ENCODE results near the gene SNX30.

Gene SNX30

DNA sequence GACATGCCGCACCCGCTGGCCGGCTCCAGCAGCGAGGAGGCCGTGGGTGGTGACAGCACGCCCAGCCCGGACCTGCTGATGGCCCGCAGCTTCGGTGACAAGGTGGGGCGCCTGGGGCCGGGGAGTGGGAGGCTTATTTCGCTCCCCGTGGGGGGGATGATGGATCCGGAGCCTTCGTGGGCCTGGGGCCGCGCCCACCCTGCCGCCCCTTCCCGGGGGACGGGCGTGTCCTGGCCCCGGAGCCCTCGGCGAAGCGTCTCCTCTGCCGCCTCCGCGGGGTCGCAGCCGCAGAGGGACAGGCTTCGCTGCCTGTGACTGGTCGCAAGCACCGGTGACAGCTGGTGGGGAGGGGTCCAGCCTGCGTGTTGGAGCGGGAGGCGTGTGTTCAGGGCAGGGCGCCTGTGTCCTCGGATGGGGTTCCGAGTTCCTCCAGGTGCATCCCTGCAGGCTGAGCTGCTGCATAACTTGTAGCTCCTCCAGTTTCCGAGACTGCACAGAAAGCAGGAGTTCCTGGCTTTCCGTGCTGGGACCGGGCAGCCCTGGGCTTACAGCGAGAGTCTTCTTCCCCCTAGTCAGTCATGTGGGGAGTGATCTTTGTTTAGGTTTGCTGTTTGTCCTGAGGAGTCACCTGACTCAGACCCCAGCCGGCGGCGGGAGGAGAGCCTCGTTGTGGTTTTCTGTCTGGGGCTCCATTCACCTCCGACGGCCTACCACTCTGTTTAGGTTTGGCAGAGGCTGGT, 666 bp downstream of the SNX30 start:
- DNase-seq (ENCODE audit: low read depth, low spot score): peak; percentile 87
- TF ChIP-seq, protein P1, sequence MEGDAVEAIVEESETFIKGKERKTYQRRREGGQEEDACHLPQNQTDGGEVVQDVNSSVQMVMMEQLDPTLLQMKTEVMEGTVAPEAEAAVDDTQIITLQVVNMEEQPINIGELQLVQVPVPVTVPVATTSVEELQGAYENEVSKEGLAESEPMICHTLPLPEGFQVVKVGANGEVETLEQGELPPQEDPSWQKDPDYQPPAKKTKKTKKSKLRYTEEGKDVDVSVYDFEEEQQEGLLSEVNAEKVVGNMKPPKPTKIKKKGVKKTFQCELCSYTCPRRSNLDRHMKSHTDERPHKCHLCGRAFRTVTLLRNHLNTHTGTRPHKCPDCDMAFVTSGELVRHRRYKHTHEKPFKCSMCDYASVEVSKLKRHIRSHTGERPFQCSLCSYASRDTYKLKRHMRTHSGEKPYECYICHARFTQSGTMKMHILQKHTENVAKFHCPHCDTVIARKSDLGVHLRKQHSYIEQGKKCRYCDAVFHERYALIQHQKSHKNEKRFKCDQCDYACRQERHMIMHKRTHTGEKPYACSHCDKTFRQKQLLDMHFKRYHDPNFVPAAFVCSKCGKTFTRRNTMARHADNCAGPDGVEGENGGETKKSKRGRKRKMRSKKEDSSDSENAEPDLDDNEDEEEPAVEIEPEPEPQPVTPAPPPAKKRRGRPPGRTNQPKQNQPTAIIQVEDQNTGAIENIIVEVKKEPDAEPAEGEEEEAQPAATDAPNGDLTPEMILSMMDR (IDR thresholded peaks at IDR 0.05; ENCODE audit: low read depth, low read length): no peak
- in situ Hi-C loops (cut with HindIII; ENCODE audit: low sequenced_read_pairs): no loop called here
- H3K4me3 ChIP-seq (ENCODE audit: low read depth, low read length): peak overlapping the region; percentile 67

DNA sequence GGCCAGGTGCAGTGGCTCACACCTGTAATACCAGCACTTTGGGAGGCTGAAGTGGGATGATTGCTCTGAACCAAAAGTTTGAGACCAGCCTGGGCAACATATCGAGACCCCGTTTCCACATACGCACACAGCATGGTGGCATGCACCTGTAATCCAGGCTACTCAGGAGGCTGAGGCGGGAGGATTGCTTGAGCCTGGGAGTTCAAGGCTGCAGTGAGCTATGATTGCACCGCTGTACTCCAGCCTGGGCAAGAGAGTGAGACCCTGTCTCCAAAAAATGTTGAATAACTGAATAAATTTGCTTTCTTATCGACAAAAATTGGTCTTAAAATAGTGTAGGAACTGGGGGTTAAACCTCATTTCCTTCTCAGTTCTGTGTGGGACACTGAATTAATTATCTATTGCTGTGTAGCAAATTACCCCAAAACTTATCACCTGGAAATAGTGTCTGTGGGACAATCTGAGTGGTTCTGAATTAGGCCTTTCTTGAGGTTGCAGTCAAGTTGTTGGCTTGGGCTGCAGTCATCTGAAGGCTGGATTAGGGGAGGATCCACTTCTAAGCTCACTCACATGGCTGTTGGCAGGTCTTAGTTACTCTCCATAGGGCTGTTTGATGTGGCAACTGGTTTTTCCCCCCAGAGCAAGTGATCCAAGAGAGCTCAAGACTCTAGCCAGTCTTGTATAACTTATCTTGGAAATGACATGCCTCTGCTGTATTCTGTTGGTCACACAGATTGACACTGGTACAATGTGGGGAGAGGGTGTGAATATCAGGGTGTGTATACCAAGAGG, 2.0 kb downstream of the SNX30 start:
- in situ Hi-C loops (cut with HindIII; ENCODE audit: low sequenced_read_pairs): no loop called here
- no peak for DNase-seq (ENCODE audit: low read depth, low spot score)
- TF ChIP-seq, protein P1 (IDR thresholded peaks at IDR 0.05; ENCODE audit: low read depth, low read length): no peak
- no peak overlapping the region for H3K4me3 ChIP-seq (ENCODE audit: low read depth, low read length)

DNA sequence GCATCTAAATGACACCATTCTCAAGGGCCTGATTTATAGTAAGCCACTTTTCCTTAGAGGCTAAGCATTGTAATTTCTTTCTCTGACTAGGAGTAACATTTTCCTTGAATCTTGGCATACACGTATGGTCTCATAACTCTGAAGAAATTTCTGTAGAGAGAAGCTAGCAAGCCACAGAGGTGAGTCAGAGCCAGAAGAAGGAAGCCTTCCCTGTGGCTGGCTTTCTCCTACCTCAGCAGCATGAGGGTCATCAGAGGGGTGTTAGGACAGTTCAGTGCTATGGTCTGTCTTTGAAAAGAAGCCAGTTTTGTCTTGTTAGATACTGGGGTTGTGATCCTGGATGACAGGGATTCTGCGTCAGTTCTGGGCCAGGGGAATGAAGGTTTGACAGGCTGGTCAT, 3.2 kb downstream of the SNX30 start:
- TF ChIP-seq, protein P1 (IDR thresholded peaks at IDR 0.05; ENCODE audit: low read depth, low read length): no peak
- H3K4me3 ChIP-seq (ENCODE audit: low read depth, low read length): no peak overlapping the region
- DNase-seq (ENCODE audit: low read depth, low spot score): peak; percentile 85
- in situ Hi-C loops (cut with HindIII; ENCODE audit: low sequenced_read_pairs): no loop called here

DNA sequence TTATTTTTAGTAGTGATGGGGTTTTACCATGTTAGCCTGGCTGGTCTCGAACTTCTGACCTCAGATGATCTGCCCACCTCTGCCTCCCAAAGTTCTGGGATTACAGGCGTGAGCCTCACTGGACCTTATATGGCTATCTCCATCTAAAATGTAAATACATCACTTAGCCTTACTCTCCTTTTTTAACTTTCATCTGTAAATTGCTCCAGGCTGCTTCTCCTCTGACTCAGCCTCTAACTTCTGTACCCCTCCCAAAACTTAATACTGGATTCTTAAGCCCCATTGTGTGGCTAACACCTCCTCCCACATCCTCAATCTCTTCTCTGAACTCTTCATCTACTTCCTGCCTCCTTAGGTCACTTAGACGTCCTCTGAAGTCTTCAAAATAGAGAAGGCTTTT, 4.0 kb downstream of the SNX30 start:
- in situ Hi-C loops (cut with HindIII; ENCODE audit: low sequenced_read_pairs): no loop called here
- H3K4me3 ChIP-seq (ENCODE audit: low read depth, low read length): no peak overlapping the region
- DNase-seq (ENCODE audit: low read depth, low spot score): no peak
- TF ChIP-seq, protein P1 (IDR thresholded peaks at IDR 0.05; ENCODE audit: low read depth, low read length): no peak

DNA sequence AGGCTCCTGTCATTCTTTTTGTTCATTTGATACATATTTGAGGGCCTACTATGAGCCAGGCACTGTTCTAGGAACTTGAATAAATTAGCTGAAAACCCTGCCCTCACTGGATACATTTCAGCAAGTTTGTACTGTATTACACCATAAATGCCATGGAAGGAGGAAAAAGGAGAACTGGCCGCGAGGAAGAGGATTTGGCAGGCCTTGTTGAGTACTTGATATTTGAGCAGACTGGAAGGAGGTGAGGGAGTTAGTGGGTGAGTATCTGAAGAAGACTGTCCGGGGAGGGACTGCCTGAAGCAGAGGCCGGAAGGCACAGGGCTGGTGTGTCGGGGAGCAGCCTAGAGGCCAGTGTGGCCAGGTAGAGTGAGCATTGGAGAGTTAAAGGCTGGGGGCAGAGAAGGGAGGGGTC, 4.5 kb downstream of the SNX30 start:
- H3K4me3 ChIP-seq (ENCODE audit: low read depth, low read length): no peak overlapping the region
- TF ChIP-seq, protein P1 (IDR thresholded peaks at IDR 0.05; ENCODE audit: low read depth, low read length): no peak
- in situ Hi-C loops (cut with HindIII; ENCODE audit: low sequenced_read_pairs): no loop called here
- no peak for DNase-seq (ENCODE audit: low read depth, low spot score)

DNA sequence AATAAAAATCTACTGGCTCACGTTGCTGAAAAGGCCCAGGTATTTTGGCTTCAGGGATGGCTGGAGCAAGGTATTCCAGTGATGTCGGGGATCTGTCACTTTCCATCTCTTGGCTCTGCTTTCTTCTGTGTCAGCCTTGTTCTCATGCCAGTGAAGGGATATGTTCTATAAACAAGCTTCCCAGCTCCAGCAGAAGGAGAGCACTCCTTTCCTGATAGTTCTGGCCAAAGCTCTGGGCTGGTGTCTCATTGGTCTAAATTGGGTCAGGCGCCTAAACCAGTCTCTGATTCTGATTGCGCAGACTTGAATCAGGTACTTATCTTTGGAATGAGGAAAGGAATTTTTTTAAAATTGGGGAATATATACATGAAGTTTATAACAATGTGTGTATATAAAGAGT, 5.1 kb downstream of the SNX30 start:
- DNase-seq (ENCODE audit: low read depth, low spot score): no peak
- TF ChIP-seq, protein P1 (IDR thresholded peaks at IDR 0.05; ENCODE audit: low read depth, low read length): no peak
- in situ Hi-C loops (cut with HindIII; ENCODE audit: low sequenced_read_pairs): no loop called here
- no peak overlapping the region for H3K4me3 ChIP-seq (ENCODE audit: low read depth, low read length)
